ENCODE results near the gene UBE2Z. TPM values are rescaled to one million over a fixed set of nuclear protein-coding genes. Genes with fewer than 3 reads are reported as not detected.

The UBE2Z gene
- total and polyA plus RNA-seq, 5 donors from 2014 or later, result 59.2 to 98.3 (median 70.5) TPM

DNA sequence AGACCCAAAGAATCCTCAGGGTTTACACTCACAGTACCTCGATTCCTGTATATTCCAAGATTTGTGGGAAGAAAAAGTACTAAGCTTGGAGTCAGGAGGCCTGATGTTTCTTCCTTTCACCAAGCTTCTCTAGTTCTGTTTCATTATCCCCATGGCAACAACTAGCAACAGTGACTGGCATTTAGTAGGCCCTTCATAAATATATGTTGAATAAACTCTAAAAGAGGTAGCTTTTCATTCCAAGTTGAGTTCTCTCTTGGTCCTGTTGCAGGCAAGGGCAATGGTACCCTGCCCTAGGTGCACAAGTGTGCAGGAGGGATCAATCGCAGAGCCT, 527 bp upstream of the UBE2Z start:
- Mint-ChIP-seq H3K36me3 (peaks cover 14% of the 10 kb centered on the region), H3K27me3 (no peaks in the 10 kb centered on the region), H3K9me3 (no peaks in the 10 kb centered on the region), H3K4me3 (peak overlapping the region; percentile 86 to 96 (median 96)), H3K4me1 (peaks cover 22 to 50% (median 39%) of the 10 kb centered on the region in 4 donors), H3K27ac (peak overlapping the region; percentile 97 to 99 (median 99))
- Histone ChIP-seq H3K27ac (ENCODE audit: insufficient read depth, low read length, poor library complexity, severe bottlenecking) (peak overlapping the region; percentile 91), H3K36me3 (ENCODE audit: control insufficient read depth, insufficient read depth, low read length) (peaks cover 22% of the 10 kb centered on the region), H3K9me3 (ENCODE audit: control insufficient read depth in 2 of 2, low read length in 2 of 2) (no peaks in the 10 kb centered on the region), H3K4me1 (ENCODE audit: control insufficient read depth, insufficient read depth, low read length, poor library complexity, severe bottlenecking) (peaks cover 37% of the 10 kb centered on the region), H3K4me3 (ENCODE audit: low read depth, low read length) (peak overlapping the region; percentile 86), H3K27me3 (ENCODE audit: control insufficient read depth, insufficient read depth, low read length) (no peaks in the 10 kb centered on the region)
- ATAC-seq (ENCODE audit: low read depth in 2 of 2) (peak in 1 of 2 donors; percentile 0), DNase-seq (no peak)

DNA sequence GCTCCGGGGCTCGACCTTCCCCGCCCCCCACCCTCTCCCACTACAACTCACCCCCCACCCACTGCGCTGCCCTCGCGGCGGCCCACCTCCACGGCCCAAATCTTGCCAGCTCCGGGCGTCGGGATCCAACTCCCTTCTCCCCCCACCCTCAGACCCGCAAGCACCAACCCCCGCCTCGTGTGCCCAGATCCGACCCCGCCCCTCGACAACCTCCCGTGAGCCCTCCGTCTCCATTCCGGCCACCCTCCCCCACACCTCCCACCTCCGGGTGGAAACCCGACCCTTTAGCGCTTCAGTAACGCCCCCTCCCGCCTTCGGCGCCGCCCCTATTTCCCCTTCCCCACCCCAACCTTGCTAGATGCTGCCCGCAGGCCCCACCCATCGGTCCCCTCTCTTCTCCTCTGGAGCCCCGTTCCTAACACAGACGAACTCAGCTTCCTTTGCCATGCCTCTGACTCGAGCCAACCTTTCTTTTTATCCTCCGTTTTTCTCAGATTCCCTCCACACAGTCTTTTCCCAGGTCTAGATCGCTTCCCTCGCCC, 717 bp downstream of the UBE2Z start:
- Histone ChIP-seq H3K27ac (ENCODE audit: insufficient read depth, low read length, poor library complexity, severe bottlenecking) (peak overlapping the region; percentile 91), H3K4me1 (ENCODE audit: control insufficient read depth, insufficient read depth, low read length, poor library complexity, severe bottlenecking) (peaks cover 43% of the 10 kb centered on the region), H3K27me3 (ENCODE audit: control insufficient read depth, insufficient read depth, low read length) (no peaks in the 10 kb centered on the region), H3K9me3 (ENCODE audit: control insufficient read depth in 2 of 2, low read length in 2 of 2) (no peaks in the 10 kb centered on the region), H3K4me3 (ENCODE audit: low read depth, low read length) (peak overlapping the region; percentile 85), H3K36me3 (ENCODE audit: control insufficient read depth, insufficient read depth, low read length) (peaks cover 34% of the 10 kb centered on the region)
- Mint-ChIP-seq H3K4me1 (peaks cover 27 to 62% (median 47%) of the 10 kb centered on the region in 4 donors), H3K27ac (peak overlapping the region; percentile 94 to 99 (median 96)), H3K4me3 (peak overlapping the region; percentile 93 to 95 (median 95)), H3K36me3 (peaks cover 20% of the 10 kb centered on the region), H3K9me3 (no peaks in the 10 kb centered on the region), H3K27me3 (no peaks in the 10 kb centered on the region)
- peak; percentile 35 to 37 for ATAC-seq (ENCODE audit: low read depth in 2 of 2)
- DNase-seq, result peak; percentile 69 to 93 (median 82)

DNA sequence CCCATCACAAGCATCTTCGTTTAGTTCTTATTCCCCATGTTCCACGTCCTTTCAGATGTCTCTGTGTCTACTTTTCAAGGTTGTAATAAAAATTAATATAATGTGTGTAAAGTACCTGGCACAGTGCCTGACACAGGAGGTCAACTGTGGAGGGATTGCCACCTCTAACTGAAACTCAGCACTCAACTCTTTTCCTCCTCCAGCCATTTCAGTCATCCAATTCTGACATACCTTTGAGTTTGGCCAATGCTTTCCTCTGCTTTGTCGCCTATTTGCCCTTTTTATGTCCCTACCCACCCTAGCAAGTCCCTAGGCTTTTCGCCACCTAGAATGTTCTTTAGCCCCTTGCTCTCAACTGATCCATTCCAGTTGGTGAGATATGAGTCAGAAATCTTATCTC, 1.6 kb downstream of the UBE2Z start:
- peaks cover 52% of the 10 kb centered on the region for H3K4me1 ChIP-seq (ENCODE audit: control insufficient read depth, insufficient read depth, low read length, poor library complexity, severe bottlenecking)
- peaks cover 26% of the 10 kb centered on the region for H3K36me3 Mint-ChIP-seq

DNA sequence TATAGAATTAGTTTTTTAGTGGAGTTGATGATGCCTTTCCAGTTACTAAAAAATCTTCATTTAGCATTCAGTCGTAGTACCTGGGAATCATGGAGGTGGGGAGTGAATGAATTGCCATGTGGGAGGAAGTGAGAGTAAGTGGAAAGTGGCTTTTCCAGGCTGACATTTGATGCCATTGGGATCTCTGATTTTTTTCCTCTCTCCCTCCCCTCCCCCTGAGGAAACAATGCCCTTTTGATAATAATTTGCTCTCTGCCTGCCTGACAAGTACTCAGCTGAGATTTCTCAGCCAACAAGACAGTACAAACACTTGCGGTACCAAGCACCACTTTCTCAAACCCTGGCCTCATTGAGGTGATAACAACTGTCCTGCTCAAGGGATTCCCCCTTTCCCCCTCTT, 2.2 kb downstream of the UBE2Z start:
- H3K4me1 ChIP-seq (ENCODE audit: control insufficient read depth, insufficient read depth, low read length, poor library complexity, severe bottlenecking), result peaks cover 58% of the 10 kb centered on the region

More for the DNA sequence above, 1.6 kb downstream of the UBE2Z start:
- Histone ChIP-seq H3K4me3 (ENCODE audit: low read depth, low read length) (peak overlapping the region; percentile 85), H3K27ac (ENCODE audit: insufficient read depth, low read length, poor library complexity, severe bottlenecking) (peak overlapping the region; percentile 91), H3K36me3 (ENCODE audit: control insufficient read depth, insufficient read depth, low read length) (peaks cover 40% of the 10 kb centered on the region), H3K27me3 (ENCODE audit: control insufficient read depth, insufficient read depth, low read length) (no peaks in the 10 kb centered on the region), H3K9me3 (ENCODE audit: control insufficient read depth in 2 of 2, low read length in 2 of 2) (no peaks in the 10 kb centered on the region)
- Mint-ChIP-seq H3K27ac (peak overlapping the region; percentile 76 to 96 (median 94)), H3K27me3 (no peaks in the 10 kb centered on the region), H3K4me3 (peak overlapping the region; percentile 93 to 95 (median 95)), H3K9me3 (no peaks in the 10 kb centered on the region), H3K4me1 (peaks cover 33 to 71% (median 54%) of the 10 kb centered on the region in 4 donors)
- no peak for ATAC-seq (ENCODE audit: low read depth in 2 of 2)
- DNase-seq, result no peak

DNA sequence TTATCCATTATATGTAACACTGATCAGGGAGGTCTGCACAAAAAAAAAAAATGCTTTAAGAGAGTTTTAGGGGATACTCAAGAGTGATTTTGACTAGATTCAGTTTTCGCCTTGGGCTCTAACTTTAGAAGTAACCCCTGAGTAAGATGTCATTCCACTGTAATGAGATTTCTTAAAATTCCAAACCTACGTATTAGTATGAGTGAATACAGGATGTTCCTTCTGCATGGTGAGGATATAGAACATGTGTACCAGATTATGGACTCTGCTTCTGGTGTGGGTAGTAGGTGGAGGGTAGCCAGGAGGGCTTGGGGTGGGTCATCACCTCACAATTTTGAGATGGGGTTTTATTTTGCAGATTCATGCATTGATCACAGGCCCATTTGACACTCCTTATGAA, 4.3 kb downstream of the UBE2Z start:
- no peak for DNase-seq

More for the DNA sequence above, 2.2 kb downstream of the UBE2Z start:
- Histone ChIP-seq H3K36me3 (ENCODE audit: control insufficient read depth, insufficient read depth, low read length) (peaks cover 45% of the 10 kb centered on the region), H3K27ac (ENCODE audit: insufficient read depth, low read length, poor library complexity, severe bottlenecking) (peak overlapping the region; percentile 91), H3K4me3 (ENCODE audit: low read depth, low read length) (peak overlapping the region; percentile 85), H3K9me3 (ENCODE audit: control insufficient read depth in 2 of 2, low read length in 2 of 2) (no peaks in the 10 kb centered on the region), H3K27me3 (ENCODE audit: control insufficient read depth, insufficient read depth, low read length) (no peaks in the 10 kb centered on the region)
- peak overlapping the region; percentile 93 to 95 (median 95) for H3K4me3 Mint-ChIP-seq
- ATAC-seq (ENCODE audit: low read depth in 2 of 2) (no peak), DNase-seq (no peak)
- H3K4me1 Mint-ChIP-seq, result peaks cover 33 to 77% (median 56%) of the 10 kb centered on the region in 4 donors
- H3K27me3 Mint-ChIP-seq, result no peaks in the 10 kb centered on the region
- peaks cover 26% of the 10 kb centered on the region for H3K36me3 Mint-ChIP-seq
- no peaks in the 10 kb centered on the region for H3K9me3 Mint-ChIP-seq
- H3K27ac Mint-ChIP-seq, result peak overlapping the region in 2 of 3 donors; percentile 81 to 94

DNA sequence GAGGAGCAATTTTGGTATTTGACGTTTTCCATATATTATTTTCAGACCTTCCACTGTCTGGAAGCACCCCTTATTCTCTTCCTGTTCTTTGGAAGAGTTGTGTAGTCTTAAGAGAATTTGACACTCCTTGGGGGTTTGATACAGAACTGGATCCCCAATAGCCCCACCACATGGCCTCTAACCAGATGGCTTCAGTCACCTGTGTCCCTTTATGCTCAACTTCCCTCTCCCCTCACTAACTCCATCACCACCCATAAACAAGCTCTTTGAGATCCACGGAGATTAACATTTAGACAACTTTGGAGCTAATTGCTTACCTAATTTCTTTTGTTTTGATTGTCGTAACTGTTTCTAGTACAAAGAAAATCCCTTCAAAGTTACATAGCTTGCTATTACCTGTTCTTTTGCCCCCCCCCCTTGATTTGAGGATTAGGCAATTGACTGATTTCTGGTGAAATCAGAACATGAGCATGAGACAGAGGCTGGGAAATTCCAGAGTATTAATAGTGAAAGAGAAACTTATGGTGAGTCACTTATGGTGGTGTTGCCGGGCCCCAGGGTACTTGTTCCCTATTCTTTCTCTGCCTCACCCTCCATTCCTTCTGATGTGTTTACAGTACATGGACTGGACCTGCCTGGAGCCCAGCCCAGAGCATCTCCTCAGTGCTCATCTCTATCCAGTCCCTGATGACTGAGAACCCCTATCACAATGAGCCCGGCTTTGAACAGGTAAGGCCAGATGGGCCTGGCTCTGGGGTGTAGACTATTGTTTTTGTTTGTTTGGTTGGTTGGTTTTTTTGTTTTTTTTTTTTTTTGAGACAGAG, 7.5 kb downstream of the UBE2Z start:
- H3K4me1 Mint-ChIP-seq, result peaks cover 29 to 54% (median 43%) of the 10 kb centered on the region in 4 donors
- no peaks in the 10 kb centered on the region for H3K9me3 Mint-ChIP-seq
- peak overlapping the region; percentile 50 to 84 (median 75) for H3K27ac Mint-ChIP-seq
- peaks cover 44% of the 10 kb centered on the region for H3K4me1 ChIP-seq (ENCODE audit: control insufficient read depth, insufficient read depth, low read length, poor library complexity, severe bottlenecking)
- H3K36me3 ChIP-seq (ENCODE audit: control insufficient read depth, insufficient read depth, low read length), result peaks cover 89% of the 10 kb centered on the region
- peak in 2 of 3 donors; percentile 40 to 66 for DNase-seq
- H3K27ac ChIP-seq (ENCODE audit: insufficient read depth, low read length, poor library complexity, severe bottlenecking), result peak overlapping the region; percentile 77
- H3K9me3 ChIP-seq (ENCODE audit: control insufficient read depth in 2 of 2, low read length in 2 of 2), result no peaks in the 10 kb centered on the region
- H3K27me3 ChIP-seq (ENCODE audit: control insufficient read depth, insufficient read depth, low read length), result no peaks in the 10 kb centered on the region
- H3K36me3 Mint-ChIP-seq, result peaks cover 31% of the 10 kb centered on the region
- H3K4me3 ChIP-seq (ENCODE audit: low read depth, low read length), result peak overlapping the region; percentile 29
- peak overlapping the region; percentile 17 to 76 (median 28) for H3K4me3 Mint-ChIP-seq
- peak; percentile 81 for ATAC-seq (ENCODE audit: low read depth in 2 of 2)
- H3K27me3 Mint-ChIP-seq, result no peaks in the 10 kb centered on the region

More for the DNA sequence above, 4.3 kb downstream of the UBE2Z start:
- peaks cover 30% of the 10 kb centered on the region for H3K36me3 Mint-ChIP-seq
- no peaks in the 10 kb centered on the region for H3K9me3 Mint-ChIP-seq
- Histone ChIP-seq H3K4me1 (ENCODE audit: control insufficient read depth, insufficient read depth, low read length, poor library complexity, severe bottlenecking) (peaks cover 65% of the 10 kb centered on the region), H3K9me3 (ENCODE audit: control insufficient read depth in 2 of 2, low read length in 2 of 2) (no peaks in the 10 kb centered on the region), H3K36me3 (ENCODE audit: control insufficient read depth, insufficient read depth, low read length) (peaks cover 62% of the 10 kb centered on the region), H3K27me3 (ENCODE audit: control insufficient read depth, insufficient read depth, low read length) (no peaks in the 10 kb centered on the region), H3K27ac (ENCODE audit: insufficient read depth, low read length, poor library complexity, severe bottlenecking) (peak overlapping the region; percentile 34), H3K4me3 (ENCODE audit: low read depth, low read length) (no peak overlapping the region)
- no peaks in the 10 kb centered on the region for H3K27me3 Mint-ChIP-seq
- ATAC-seq (ENCODE audit: low read depth in 2 of 2), result no peak
- H3K4me3 Mint-ChIP-seq, result peak overlapping the region in 1 of 4 donors; percentile 95
- H3K27ac Mint-ChIP-seq, result peak overlapping the region in 1 of 3 donors; percentile 38
- peaks cover 33 to 80% (median 64%) of the 10 kb centered on the region in 4 donors for H3K4me1 Mint-ChIP-seq

DNA sequence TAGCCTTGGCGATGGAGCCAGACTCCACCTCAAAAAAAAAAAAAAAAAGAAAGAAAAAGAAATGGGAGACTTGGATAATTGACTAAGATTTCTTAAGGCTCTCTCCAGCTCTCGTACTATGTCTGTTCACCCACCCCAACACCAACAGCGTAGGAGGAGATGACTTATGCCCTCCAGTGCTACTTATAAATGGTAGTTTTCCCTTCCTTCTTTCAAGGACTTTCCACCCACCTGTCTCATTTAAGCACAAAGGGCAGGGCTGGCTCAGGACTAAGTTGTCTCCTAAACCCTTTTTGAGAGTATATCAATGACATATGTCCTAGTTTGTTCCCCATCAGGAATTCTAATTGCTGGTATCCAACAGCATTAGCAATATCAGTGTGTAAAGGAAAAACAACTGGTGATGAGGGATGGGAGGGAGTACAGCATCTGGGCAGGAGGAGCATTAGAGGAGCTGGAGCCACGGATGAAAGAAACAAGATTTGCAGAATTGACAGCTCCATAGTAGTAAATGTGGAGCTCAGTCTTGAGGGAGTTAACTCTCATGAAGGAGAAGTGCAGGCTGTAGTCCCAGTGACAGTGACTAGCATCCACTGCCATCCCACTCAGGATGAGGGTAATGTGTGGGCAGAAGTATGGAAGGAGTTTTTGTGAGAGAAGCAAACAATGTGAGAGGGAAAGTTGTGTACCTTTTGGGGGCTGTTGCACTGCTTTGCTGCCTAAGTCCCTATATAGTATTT, 17.2 kb downstream of the UBE2Z start:
- Histone ChIP-seq H3K27me3 (ENCODE audit: control insufficient read depth, insufficient read depth, low read length) (no peaks in the 10 kb centered on the region), H3K27ac (ENCODE audit: insufficient read depth, low read length, poor library complexity, severe bottlenecking) (no peak overlapping the region), H3K36me3 (ENCODE audit: control insufficient read depth, insufficient read depth, low read length) (peaks cover 90% of the 10 kb centered on the region), H3K4me3 (ENCODE audit: low read depth, low read length) (no peak overlapping the region), H3K9me3 (ENCODE audit: control insufficient read depth in 2 of 2, low read length in 2 of 2) (no peaks in the 10 kb centered on the region), H3K4me1 (ENCODE audit: control insufficient read depth, insufficient read depth, low read length, poor library complexity, severe bottlenecking) (no peaks in the 10 kb centered on the region)
- Mint-ChIP-seq H3K4me3 (no peak overlapping the region), H3K27me3 (no peaks in the 10 kb centered on the region), H3K9me3 (no peaks in the 10 kb centered on the region), H3K4me1 (peaks cover 0 to 14% (median 6%) of the 10 kb centered on the region in 4 donors), H3K27ac (peak overlapping the region; percentile 8 to 63 (median 24)), H3K36me3 (peaks cover 42% of the 10 kb centered on the region)
- no peak for DNase-seq
- ATAC-seq (ENCODE audit: low read depth in 2 of 2), result no peak

All from CD4-positive, CD25-positive, alpha-beta regulatory T cell (primary cell).